Measurements from ENCODE around the gene ULBP2. TPM values are rescaled to one million over a fixed set of nuclear protein-coding genes. Genes with fewer than 3 reads are reported as not detected.
"Not testable (repeated sequence)": the region's sequence is repeated elsewhere in the genome, so short reads cannot be mapped to it uniquely, and the experiment has no call there.

Gene ULBP2
- total RNA-seq, 1 donor from 2014 or later: 2.9 TPM

DNA sequence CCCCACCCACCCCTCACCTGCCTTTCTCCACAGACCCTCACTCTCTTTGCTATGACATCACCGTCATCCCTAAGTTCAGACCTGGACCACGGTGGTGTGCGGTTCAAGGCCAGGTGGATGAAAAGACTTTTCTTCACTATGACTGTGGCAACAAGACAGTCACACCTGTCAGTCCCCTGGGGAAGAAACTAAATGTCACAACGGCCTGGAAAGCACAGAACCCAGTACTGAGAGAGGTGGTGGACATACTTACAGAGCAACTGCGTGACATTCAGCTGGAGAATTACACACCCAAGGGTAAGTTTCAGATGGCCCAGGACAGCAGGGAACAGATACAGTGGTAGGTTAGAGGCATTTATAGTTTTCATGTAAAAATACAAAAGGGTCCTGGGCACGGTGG is 3.5 kb downstream of the ULBP2 start:
- intact Hi-C loops (cut with micrococcal nuclease): not testable (repeated sequence)

DNA sequence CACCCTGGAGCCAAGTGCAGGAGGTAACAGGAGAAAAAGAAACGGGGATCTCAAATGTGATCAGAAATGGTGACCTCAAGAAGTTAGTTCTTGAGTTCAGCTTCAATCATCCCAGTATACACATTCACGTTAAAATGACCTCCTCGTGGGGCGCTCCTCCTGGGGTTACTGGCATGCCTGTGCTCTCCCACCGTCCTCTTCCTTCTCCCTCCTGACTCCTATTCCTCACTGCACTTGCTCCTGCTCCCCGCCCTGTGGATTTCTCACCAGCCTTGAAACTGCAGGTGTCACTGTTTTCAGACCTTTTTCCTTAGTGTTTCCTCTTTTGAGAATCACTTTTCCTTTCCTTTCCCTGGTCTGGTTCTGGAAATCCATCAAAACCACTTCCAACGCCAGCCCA is 4.8 kb downstream of the ULBP2 start:
- intact Hi-C loops (cut with micrococcal nuclease): not testable (repeated sequence)

DNA sequence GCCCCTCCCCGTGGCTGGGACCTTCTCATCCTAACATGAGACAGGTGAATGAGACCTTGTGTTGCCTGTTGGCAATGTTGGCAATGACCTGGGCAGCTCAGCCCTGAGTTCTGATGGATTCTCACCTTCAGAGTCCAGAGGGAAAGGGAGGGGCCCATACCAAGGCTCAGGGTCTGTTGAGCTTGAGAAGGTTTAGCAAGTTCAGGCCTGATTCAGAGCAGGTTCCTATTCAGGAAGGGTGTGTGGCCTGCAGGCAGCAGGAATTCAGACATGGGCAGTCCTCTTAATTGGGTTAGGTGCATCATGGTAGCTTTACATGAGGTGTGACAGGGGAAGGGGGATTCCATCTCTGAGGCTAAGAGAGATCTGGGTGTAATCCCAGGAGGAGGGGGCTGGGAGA is 5.7 kb downstream of the ULBP2 start:
- intact Hi-C loops (cut with micrococcal nuclease): not testable (repeated sequence)

DNA sequence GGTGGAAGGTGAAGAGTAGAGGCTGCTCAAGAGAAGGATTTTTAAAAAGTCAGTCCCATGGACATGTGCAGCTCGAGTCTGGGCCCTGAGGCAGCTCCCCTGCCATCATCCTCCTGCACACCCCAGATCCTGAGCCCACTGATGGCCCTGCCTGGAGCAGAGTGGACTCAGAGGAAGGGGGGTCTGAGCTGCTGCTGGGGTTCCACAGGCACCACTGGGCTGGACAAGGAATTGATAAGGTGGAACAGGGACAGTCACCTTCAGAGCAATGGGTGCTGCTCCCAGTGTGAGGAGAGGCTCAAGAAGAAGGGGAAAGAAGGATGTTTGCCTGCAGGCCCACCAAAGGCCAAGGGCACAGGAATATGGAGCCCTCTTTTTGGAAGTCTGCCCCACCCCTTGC is 6.2 kb downstream of the ULBP2 start:
- intact Hi-C loops (cut with micrococcal nuclease): no loop called here

DNA sequence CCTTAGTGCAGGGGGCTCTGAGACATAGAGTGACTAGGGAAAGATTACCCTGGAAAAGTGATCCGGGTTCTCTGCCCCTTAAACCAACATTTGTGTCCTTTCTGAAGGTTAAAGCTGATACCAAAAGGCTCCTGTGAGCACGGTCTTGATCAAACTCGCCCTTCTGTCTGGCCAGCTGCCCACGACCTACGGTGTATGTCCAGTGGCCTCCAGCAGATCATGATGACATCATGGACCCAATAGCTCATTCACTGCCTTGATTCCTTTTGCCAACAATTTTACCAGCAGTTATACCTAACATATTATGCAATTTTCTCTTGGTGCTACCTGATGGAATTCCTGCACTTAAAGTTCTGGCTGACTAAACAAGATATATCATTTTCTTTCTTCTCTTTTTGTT is 6.8 kb downstream of the ULBP2 start:
- intact Hi-C loops (cut with micrococcal nuclease): no loop called here

DNA sequence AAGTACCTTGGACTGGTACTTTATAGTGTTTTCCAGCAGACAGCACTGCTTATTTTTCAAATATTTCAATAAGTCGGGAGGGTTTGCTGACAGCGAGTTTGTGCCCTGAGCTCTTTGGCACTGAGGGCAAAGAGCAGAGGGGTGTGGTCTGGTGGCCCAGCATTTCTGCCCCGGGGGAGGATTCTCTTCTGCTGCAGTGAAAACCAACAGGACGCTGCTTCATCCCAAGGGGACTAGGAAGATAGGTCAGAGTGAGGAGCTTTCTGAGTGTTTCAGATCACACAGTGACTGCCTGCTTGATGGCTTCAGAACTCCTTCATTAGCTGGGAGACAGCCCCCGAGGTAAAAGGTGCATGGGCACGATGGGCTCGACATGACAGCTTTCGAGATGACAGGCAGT is 8.6 kb downstream of the ULBP2 start:
- intact Hi-C loops (cut with micrococcal nuclease): no loop called here

DNA sequence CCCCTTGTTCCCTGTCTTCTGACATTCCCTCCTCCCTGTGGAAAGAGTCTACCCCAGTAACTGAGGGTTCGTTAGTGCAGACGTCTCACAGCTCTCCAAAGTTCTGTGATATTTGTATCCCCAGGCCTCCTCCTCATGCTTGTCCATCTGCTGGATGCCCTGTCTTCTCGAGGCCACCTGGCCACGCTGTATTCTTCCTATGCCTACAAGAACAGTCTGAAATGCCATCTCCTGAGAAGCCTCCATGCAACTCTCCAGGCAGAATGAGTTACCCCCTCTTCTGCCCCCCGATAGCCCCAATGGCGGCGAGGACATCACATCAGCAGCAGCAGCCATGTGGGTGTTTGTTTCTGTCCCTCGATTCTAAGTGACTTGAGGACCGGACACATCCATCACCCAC is 9.3 kb downstream of the ULBP2 start:
- intact Hi-C loops (cut with micrococcal nuclease): no loop called here

DNA sequence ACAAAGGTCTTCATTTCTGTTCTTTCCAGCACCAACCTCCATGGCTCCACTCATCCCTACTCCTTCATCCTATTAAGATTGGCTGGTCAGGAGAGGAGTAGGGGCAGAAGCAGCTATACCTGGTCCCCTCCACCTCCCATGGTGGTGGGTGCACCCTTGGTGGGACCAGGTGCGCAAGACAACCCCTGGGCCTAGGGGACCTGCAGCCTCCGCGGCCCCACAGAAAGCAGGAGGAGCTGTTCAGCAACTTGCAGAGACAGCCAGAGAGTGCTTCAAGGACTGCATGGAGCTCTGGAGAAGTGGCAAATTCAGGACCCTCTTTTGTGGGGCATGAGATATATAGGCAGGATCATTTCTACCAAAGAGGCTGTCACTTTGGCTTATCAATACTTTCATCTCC is 9.8 kb downstream of the ULBP2 start:
- intact Hi-C loops (cut with micrococcal nuclease): no loop called here

DNA sequence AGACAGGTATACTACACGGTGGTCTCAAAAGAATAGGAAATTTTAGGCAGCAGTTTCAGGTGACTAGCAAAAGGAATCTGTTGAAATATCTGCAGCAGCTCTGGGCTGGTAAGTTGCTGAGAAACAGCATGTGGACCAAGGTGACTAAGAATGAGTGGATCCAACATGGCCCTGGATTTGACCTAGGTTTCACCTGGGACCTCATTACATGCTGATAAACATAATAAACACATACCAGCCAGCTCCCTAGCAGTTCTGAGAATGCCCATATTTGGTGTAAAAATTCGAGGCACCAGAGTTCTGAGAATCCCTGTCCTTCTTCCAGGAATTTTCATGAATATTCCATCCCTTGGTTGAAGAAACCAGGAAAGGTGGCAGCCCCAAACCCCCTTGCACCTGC is 11.6 kb downstream of the ULBP2 start:
- intact Hi-C loops (cut with micrococcal nuclease): not testable (repeated sequence)

DNA sequence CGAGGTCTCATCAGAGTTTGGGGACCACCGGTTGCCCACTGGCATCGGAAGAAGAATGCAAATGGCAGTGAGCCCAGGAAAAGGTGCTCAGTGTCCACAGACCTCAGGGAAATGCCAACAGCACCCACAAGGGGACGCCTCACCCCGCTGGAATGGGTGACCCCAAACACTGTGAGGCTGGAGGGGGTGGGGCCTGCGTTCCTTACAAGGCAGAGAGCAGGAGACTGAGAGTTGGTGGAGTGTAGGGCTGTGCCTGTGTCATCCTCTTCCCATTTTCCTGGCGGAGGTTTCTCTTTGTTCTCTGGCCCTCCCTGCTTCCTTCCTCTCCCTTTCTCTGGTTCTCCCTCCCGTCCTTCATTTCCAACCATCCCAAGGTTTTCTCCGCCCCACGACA is 12.1 kb downstream of the ULBP2 start:
- intact Hi-C loops (cut with micrococcal nuclease): not testable (repeated sequence)

DNA sequence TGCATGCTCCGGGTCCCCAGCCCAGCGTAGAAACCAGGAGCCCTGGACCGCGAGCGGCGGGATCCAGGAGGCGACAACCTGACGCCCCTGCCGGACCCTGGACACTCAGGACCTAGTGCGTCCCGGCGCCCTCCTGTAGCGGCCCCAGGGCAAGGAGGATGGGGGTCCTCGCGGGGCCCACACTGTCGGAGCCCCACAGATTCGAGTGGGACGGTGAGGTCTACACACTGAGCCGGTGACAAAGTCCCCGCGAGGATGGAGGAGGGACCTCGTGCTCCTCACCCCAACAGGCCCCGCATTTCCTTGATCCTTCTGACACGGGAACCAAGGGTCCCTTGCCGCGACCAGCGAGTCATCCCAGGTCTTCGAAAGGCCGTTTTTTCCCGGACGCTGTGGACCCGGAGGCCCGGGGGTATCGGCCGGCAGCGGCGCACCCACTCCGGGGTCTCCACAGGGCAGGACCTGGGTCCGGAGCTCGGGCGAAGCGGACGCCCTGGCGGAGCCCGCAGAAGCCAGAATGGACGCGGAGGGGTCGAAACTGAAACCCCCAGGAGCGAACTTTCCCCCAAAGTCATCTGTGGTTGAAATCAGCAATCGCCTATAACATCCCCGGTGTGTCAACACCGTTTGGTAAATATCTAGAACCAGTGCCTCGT is 12.6 kb downstream of the ULBP2 start:
- intact Hi-C loops (cut with micrococcal nuclease): not testable (repeated sequence)

DNA sequence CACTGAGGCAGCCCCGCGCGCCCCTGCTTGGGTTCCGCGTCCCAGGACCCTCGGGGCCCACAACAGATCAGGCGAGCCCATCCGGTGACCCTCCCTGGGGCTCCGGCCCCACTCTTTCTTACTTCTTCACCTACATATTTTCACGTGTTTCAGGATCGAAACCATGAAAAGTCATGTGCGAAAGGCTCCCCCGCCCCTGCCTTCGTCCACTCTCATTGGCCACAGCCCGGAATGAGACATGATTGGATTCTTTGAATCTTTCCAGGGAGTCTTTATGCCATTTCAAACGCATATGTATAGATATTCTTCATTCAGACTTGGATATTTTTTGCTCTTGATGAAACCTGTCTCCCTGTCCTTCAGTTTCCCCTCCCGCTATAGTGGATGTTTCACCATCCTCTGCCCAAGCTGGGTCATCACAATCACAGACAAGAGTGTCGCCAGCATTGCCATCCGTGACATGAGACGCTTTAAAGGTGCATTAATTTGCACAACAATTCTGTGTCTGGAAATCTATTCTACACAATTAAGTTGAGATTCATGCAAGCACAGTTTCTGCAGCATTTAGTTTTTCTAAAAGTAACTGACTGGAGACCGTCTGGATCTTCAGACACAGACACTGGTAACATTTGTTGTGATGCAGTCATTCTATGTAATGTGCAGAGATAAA is 13.3 kb downstream of the ULBP2 start:
- intact Hi-C loops (cut with micrococcal nuclease): not testable (repeated sequence)

DNA sequence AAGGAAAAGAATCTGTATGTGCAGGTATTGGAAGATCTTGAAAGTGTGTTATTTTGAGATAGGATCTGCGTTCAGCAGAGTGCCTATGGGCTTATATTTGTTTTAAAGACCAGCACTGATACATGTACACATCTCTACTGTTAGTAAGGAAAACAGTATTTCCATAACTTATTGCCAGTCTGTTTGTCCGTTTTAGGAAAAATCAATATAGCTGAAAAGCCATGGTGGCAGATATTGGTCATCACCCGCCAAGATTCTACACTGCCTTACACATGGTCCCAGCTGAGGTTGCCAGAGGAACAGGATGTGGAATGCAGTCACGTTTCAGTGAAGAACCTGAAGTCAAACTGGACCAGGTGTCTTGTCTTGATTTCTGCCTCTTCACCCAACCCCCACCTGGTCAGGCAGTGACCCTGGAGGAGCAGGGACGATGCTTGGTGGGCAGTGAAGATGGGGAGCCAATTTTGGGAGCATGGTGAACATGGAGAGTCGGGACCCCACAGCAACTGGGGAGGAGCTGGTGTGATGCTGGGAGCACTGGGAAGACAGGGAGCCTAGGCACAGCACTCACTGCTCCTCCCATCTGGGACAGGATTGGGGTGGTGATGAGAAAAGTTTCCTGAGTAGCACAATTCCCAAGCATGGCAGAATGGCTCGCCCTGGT is 14.0 kb downstream of the ULBP2 start:
- intact Hi-C loops (cut with micrococcal nuclease): loop anchor here (1.0 kb wide), 1 partner anchor 59 kb away; no protein-coding TSS in a partner anchor

DNA sequence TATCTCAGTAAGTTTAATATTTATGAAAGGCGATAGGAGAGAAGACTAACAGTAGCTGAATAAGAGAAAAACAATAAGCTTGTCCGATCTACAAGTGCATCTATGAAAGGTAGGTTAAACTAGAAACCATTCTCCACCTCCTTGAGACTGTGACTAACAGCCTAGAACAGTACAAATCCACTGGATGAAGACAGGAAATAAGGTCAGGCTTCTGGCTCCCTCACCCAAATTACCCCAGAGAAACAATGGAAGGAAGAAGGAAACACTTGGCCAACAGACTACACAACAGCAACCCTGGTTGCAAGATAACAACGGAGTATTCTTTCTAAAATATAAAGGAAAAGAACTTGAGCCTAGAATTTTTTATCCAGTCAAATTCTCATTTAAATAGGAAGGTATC is 16.3 kb downstream of the ULBP2 start:
- intact Hi-C loops (cut with micrococcal nuclease): not testable (repeated sequence)

DNA sequence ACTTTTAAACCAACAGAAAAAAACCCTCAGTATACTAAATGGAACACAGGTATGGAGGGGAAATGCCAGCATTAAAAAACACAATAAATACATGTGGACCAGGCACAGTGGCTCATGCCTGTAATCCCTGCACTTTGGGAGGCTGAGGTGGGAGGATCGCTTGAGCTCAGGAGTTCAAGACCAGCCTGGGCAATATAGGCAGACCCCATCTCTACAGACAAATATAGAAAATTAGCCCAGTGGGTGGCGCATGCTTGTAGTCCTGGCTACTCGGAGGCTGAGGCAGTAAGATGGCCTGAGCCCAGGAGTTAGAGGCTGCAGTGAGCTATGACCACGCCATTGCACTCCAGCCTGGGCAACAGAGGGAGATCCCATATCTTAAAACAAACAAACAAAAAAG is 18.0 kb downstream of the ULBP2 start:
- intact Hi-C loops (cut with micrococcal nuclease): loop anchor here (5.0 kb wide), 1 partner anchor 33 kb away; no protein-coding TSS in a partner anchor

DNA sequence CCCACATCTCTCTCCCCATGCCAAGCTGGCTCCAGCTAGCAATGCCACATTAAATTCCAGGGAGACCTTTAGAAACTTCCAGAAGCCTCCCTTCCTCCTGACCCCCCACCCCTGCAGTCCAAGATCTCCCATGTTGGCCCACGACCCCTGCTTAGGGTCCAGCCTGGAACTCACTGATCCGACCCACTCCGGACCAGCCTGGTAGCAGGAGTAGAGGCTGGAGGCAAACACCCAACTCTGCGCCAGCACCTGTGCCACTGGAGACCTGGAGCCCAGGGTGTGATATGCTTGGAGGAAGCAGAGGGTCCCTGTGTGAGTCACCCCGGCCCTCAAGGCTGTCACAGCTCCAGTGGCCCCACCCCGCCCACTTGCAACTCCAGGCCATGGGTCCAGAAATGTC is 18.7 kb downstream of the ULBP2 start:
- intact Hi-C loops (cut with micrococcal nuclease): loop anchor here (5.0 kb wide), 1 partner anchor 33 kb away; no protein-coding TSS in a partner anchor

DNA sequence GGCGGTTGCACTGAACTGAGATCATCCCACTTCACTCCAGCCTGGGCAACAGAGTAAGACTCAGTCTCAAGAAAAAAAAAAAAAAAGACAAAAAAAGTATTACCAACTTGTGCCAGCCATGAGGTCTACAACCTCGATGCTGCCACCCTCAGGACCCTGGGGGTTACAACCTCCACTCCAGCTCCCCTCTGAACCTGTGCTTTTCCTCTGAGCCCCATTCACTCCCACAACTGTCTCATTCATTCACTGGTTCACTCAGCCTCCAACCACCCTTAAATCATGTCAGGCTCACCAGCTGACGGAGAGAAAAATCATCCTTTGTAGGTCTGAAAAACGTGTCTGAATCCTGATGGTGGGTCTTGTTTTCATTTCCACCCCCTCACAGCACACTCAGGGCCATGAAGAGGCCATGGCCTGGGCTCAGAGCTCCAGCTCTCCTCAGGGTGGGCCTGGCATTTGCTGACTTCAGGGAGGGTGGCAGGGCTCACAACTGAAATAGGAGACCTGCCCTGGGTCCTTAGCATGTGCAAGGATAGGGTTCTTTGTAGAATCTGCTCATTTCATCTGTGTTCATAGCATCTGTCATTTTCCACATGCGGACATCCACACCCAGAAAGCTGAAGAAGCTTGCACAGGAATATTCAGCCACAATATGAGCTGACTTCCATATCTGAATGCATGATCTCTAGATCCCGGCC is 20.1 kb downstream of the ULBP2 start:
- intact Hi-C loops (cut with micrococcal nuclease): loop anchor here (5.0 kb wide), 1 partner anchor 35 kb away; no protein-coding TSS in a partner anchor

DNA sequence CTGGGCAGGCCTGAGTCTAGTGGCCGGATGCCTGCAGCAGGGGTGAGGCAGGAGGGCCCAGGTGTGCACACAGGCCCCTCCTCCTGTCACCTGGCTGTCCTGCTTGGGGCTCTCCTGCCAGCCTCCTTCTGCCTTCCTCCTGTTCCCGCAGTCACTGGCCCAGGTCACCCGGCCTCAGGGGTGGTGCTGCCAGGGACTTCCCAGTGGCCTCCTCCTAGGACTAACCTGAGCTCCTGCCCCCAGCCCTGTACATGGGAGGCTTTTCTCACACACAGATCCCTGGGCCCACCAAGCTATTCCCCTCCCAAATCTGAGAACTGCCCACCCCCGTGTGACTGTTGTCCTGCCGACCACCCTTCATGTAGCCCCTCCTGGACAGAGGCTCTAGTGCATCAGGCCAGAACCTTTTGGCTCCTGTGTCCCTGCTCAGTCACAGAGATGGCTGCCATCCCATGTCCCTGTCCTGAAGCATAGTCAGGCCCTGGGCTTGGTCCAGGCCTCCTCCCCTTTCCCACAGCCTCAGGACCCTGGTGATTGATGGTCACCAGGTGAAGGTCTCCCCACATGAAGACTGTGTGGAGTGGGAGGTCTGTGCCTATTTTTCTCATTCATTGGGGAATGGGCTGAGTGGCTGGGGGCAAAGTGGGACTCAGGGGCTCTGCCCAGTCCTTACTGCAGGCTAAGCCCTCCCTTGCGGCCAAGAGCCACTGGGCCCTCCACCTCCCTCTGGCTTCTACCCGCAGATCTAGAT is 20.8 kb downstream of the ULBP2 start:
- intact Hi-C loops (cut with micrococcal nuclease): loop anchor here (1.0 to 5.0 kb wide), 5 partner anchors 21 to 107 kb away; partner anchors contain the start of gene ULBP3

DNA sequence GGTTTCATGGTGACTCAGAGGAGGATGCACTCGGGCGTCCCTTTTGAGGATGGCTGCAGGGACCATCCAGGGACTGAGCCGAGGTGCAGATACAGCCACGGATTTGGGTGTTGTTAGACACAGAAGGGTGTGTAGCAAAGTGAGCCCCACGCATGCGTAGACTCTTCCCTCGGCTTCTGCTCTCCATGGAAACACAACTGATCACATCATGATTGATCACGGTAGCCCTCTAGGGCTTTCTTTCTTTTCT is 21.3 kb downstream of the ULBP2 start:
- intact Hi-C loops (cut with micrococcal nuclease): loop anchor here (1.0 to 5.0 kb wide), 5 partner anchors 22 to 106 kb away; partner anchors contain the start of gene ULBP3

DNA sequence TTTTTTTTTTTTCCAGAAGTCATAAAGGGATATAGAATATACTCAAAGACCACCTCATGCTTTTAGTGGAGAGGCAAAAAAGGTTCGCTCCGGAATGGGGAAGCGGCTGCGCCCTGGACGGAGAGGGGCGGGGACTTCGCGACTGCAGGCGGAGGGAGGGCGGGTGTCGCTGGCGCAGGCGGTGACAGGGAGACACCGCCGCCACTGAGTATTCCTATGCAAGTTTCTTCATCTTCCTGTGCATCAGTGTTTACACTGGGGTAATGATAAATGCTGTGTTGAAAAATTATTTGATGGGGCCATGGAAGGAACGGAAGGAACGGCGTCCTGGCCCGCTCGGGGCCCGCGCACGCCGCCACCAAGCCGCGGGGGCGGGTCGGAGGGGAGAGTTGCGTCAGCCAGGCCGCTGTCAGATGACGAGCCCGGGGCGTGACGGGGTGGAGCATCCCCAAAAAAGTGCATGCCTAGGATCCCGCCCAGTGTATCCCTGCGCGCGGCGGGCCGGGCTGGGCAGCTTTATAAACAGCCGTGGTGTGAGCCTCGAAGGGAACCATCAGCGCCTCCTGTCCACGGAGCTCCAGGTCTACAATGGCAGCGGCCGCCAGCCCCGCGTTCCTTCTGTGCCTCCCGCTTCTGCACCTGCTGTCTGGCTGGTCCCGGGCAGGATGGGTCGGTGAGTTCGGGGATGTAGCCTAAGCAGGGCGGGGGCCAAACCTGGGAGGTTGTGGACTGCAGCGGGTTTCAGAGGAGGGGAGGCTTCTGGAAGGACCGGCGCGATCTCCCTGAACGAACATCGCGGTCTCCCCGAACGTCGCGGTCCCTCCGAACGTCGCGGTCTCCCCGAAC is 21.9 kb downstream of the ULBP2 start, which contains the start of gene ULBP1:
TSS of gene ULBP1 (plus strand) at position 482 of the 846 bp plus-strand sequence. CDS start at position 589, 107 bp downstream.
- intact Hi-C loops (cut with micrococcal nuclease): loop anchor here (1.0 to 5.0 kb wide), 5 partner anchors 22 to 106 kb away; partner anchors contain the start of gene ULBP3

All from T-helper 1 cell treated with Interleukin-12 subunit alpha and Interleukin-12 subunit beta and Interleukin-4 antibody, amounts not matched to agents 30 ng/mL and 1 ng/mL, for 36 hours (primary cell).